Middle frontal gyrus (tissue), 1 donor: ENCODE measurements around the gene PDE6C.

Experiments used
- DNase-seq: peaks from one replicate; pipeline ENCODE4 v3.0.0-alpha.2; 2015; ENCODE audit warnings: low spot score; ENCODE audit errors: extremely low spot score

PDE6C gene

GRCh38 chr10:93593749-93594148, 18.6 kb upstream of the PDE6C start:
- DNase-seq: no peak

GRCh38 chr10:93594518-93594917, 17.8 kb upstream of the PDE6C start:
- DNase-seq: no peak

GRCh38 chr10:93595378-93596161, 16.8 kb upstream of the PDE6C start:
- DNase-seq: no peak

- DNase-seq: no peak
These were observed 15.8 kb upstream of the PDE6C start for GRCh38 chr10:93596539-93596938.

GRCh38 chr10:93597075-93597599, 15.2 kb upstream of the PDE6C start:
- no peak for DNase-seq

GRCh38 chr10:93598157-93598556, 14.2 kb upstream of the PDE6C start:
- DNase-seq: no peak

- no peak for DNase-seq
These were observed 13.0 kb upstream of the PDE6C start for GRCh38 chr10:93599335-93599734.

- DNase-seq: no peak
These were observed 12.6 kb upstream of the PDE6C start for GRCh38 chr10:93599778-93600177.

GRCh38 chr10:93600446-93601145, 11.7 kb upstream of the PDE6C start:
- DNase-seq: no peak

- DNase-seq: no peak
These were observed 11.1 kb upstream of the PDE6C start, which contains the start of gene RBP4 for GRCh38 chr10:93601146-93601773. Gene RBP4 (minus strand): TSS chr10:93601235. CDS start chr10:93601028, 207 bp downstream.

GRCh38 chr10:93601774-93602162, 10.6 kb upstream of the PDE6C start:
- no peak for DNase-seq

- DNase-seq: no peak
These were observed 9.3 kb upstream of the PDE6C start for GRCh38 chr10:93603023-93603422.

- DNase-seq: no peak
These were observed 8.2 kb upstream of the PDE6C start for GRCh38 chr10:93604146-93604545.

GRCh38 chr10:93608421-93608820, 3.9 kb upstream of the PDE6C start:
- no peak for DNase-seq

- no peak for DNase-seq
These were observed 789 bp downstream of the PDE6C start for GRCh38 chr10:93613126-93613525.

- DNase-seq: no peak
These were observed 1.9 kb downstream of the PDE6C start for GRCh38 chr10:93614101-93614825.

- DNase-seq: no peak
These were observed 3.4 kb downstream of the PDE6C start for GRCh38 chr10:93615576-93616235.

GRCh38 chr10:93620925-93621324, 8.6 kb downstream of the PDE6C start:
- no peak for DNase-seq

- DNase-seq: no peak
These were observed 10.6 kb downstream of the PDE6C start for GRCh38 chr10:93622942-93623341.

GRCh38 chr10:93628858-93629257, 16.5 kb downstream of the PDE6C start:
- DNase-seq: no peak
